Astrocyte of the spinal cord (primary cell): ENCODE data around the gene AMD1.

ENCODE experiments used
- DNase-seq: peaks from one replicate; pipeline ENCODE4 v3.0.0; 2011; ENCODE audit warnings: low read depth, low spot score
- H3K4me3 ChIP-seq: 2 replicates; pipeline ENCODE4 v1.5.1; 2011; ENCODE audit warnings: low read depth, mild to moderate bottlenecking, low read length, moderate library complexity
- in situ Hi-C: cut with HindIII; loops from 2 replicates; pipeline ENCODE4 v1.10.0; 2017; ENCODE audit warnings: low sequenced_read_pairs
- TF ChIP-seq, protein P1 (sequence below): IDR thresholded peaks from 2 replicates; pipeline ENCODE4 v1.5.1; 2012; ENCODE audit warnings: low read depth, mild to moderate bottlenecking, low read length, inconsistent platforms

The AMD1 gene

DNA sequence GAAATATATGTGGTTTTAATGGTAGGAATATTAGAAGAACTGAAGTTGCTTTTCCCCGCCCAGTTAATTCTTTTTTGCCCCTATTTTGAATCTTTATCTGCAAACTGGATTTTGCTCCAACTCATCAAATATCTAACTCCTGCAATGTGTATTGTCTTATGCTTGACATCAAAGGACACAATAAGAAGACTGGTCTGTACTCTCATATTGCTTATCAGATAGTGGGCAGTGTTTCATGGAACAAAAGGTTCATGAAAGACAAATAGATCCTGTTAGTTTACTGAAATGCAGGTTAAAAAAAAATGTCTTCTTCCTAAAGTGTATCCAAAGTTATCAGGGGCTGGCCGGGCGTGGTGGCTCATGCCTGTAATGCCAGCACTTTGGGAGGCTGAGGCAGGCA, 56.2 kb downstream of the AMD1 start:
- DNase-seq, result no peak
- in situ Hi-C loops, result no loop called here
- H3K4me3 ChIP-seq, result no peak overlapping the region
- TF ChIP-seq, protein P1, sequence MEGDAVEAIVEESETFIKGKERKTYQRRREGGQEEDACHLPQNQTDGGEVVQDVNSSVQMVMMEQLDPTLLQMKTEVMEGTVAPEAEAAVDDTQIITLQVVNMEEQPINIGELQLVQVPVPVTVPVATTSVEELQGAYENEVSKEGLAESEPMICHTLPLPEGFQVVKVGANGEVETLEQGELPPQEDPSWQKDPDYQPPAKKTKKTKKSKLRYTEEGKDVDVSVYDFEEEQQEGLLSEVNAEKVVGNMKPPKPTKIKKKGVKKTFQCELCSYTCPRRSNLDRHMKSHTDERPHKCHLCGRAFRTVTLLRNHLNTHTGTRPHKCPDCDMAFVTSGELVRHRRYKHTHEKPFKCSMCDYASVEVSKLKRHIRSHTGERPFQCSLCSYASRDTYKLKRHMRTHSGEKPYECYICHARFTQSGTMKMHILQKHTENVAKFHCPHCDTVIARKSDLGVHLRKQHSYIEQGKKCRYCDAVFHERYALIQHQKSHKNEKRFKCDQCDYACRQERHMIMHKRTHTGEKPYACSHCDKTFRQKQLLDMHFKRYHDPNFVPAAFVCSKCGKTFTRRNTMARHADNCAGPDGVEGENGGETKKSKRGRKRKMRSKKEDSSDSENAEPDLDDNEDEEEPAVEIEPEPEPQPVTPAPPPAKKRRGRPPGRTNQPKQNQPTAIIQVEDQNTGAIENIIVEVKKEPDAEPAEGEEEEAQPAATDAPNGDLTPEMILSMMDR, result no peak

DNA sequence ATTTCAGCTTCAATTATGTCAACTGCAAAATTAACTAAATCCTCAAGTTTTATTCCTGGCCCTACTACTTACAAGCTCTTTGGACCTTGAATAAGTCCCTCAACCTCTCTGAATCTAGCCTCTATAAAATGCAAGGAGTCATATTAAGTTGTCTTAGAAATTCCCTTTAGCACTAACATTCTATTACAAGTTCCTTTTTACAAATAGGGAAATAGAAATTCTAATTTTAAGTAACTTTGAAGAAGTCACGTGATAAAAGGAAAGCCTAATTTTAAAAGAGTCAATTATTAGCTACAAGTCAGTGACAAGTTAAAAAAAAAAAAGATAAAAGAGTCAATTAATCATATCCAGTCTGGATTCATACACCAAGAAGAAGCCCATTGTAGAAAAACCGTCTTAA, 59.3 kb downstream of the AMD1 start:
- in situ Hi-C loops, result no loop called here
- no peak for DNase-seq
- H3K4me3 ChIP-seq, result no peak overlapping the region
- TF ChIP-seq, protein P1, result no peak

DNA sequence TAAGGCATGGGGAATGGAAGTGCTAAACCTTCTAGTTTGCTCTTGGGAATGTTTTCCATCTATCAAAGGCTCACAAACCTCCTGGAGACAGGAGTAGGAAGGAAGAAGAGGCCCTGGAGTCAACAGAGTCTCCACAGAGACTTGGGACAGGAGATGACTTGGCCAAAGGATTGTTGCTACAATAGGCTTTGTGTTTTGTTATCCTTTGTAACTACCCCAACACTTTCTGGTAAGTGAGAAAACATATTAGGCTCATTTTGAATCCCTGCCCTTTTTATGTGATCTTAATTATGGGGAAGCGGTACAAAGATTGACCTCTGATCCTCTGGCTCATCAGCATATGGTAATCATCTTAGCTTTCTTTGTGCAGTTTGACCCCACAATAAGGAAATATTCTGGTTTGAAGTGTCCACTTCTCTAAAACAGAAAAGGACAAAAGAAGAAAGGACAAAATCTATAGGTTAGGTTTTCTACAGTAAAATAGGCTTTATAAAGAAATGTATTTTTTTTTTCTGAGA, 59.9 kb downstream of the AMD1 start:
- DNase-seq, result no peak
- in situ Hi-C loops, result no loop called here
- TF ChIP-seq, protein P1, result no peak
- no peak overlapping the region for H3K4me3 ChIP-seq

DNA sequence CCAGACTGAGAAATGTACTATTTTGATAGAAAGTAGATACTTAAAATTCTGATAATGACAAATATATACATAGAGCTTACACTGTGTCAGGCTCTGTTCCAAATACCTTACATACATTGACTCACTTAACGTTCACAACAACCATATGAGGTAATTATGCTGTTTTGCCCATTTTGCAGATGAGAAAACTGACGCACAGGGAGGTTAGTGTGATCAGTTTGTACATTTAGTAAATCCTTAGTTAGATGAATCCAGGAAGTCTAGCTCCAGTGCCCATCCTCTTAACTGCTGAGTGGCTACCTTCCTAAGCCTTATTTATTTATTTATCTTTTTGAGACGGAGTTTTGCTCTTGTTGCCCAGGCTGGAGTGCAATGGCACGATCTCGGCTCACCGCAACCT, 60.6 kb downstream of the AMD1 start:
- TF ChIP-seq, protein P1, result no peak
- in situ Hi-C loops, result no loop called here
- no peak overlapping the region for H3K4me3 ChIP-seq
- no peak for DNase-seq

DNA sequence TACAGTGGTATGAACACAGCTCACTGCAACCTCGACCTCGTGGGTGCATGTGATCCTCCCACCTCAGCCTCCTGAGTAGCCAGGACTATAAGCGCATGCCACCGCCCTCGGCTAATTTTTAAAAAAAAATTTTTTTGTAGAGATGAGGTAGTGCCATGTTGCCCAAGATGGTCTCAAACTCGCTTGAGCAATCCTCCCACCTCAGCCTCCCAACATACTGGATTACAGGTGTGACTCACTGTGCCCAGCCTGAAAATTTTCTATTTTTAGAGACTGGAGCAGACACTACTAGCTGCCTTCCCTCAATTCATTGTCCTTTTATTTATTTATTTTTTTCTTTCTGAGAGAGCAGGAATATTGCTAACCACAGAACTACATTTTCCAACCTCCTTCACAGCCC, 63.6 kb downstream of the AMD1 start:
- DNase-seq, result no peak
- in situ Hi-C loops, result no loop called here
- TF ChIP-seq, protein P1, result no peak
- no peak overlapping the region for H3K4me3 ChIP-seq

DNA sequence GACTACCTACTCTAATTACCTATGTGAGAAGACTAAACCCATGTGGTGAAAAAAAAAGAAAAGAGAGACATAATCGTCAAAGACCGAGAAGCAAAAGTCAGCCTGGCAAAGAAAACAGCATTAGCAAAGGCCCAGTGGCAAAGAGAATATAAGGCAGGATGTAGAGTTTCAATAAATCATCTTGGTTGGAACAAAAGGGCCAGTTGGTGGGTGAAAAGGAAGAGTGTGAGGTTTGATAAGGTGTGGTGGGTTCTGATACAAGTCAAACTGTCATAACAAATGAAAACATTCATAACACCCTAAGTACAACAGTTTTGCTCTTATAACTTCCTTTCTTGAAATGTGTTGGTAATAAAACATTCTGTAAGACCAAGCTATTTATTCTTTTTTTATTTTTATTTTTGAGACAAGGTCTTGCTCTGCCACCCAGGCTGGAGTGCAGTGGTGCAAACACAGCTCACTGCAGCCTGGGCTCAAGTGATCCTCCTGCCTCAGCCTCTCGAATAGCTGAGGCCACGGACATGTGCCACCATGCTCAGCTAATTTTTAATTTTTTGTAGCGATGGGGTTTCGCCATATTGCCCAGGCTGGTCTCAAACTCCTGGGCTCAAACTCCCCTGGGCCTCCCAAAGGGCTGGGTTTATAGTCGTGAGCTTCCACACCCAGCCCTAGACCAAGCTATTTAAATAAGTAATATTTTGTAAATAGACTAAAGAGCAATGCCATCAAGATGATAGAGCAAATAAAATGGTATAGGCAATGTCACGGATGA, 65.0 kb downstream of the AMD1 start:
- no peak for DNase-seq
- in situ Hi-C loops, result no loop called here
- TF ChIP-seq, protein P1, result no peak
- H3K4me3 ChIP-seq, result no peak overlapping the region
